ENCODE data around the gene LGALSL.
"Not testable (repeated sequence)": the region's sequence is repeated elsewhere in the genome, so short reads cannot be mapped to it uniquely, and the experiment has no call there.

LGALSL gene

GRCh38 chr2:64442801-64443429, 11.0 kb upstream of the LGALSL start:
- DNase-seq (ENCODE audit: low read depth), result no peak

- not testable (repeated sequence) for DNase-seq (ENCODE audit: low read depth)
These were observed 8.0 kb upstream of the LGALSL start for GRCh38 chr2:64445970-64446369.

- no peak for DNase-seq (ENCODE audit: low read depth)
These were observed 6.5 kb upstream of the LGALSL start for GRCh38 chr2:64447317-64448040.

GRCh38 chr2:64448041-64448426, 5.9 kb upstream of the LGALSL start:
- no peak for DNase-seq (ENCODE audit: low read depth)

GRCh38 chr2:64451051-64451450, 2.9 kb upstream of the LGALSL start:
- no peak for DNase-seq (ENCODE audit: low read depth)

GRCh38 chr2:64454386-64455332, 697 bp downstream of the LGALSL start:
- peak; percentile 47 for DNase-seq (ENCODE audit: low read depth)

- no peak for DNase-seq (ENCODE audit: low read depth)
These were observed 1.6 kb downstream of the LGALSL start for GRCh38 chr2:64455545-64455944.

- DNase-seq (ENCODE audit: low read depth), result no peak
These were observed 2.3 kb downstream of the LGALSL start for GRCh38 chr2:64456293-64456692.

- DNase-seq (ENCODE audit: low read depth), result no peak
These were observed 3.6 kb downstream of the LGALSL start for GRCh38 chr2:64457524-64457923.

GRCh38 chr2:64459575-64459974, 5.6 kb downstream of the LGALSL start:
- no peak for DNase-seq (ENCODE audit: low read depth)

GRCh38 chr2:64460330-64460729, 6.4 kb downstream of the LGALSL start:
- no peak for DNase-seq (ENCODE audit: low read depth)

- no peak for DNase-seq (ENCODE audit: low read depth)
These were observed 7.5 kb downstream of the LGALSL start for GRCh38 chr2:64461271-64462058.

- DNase-seq (ENCODE audit: low read depth), result no peak
These were observed 8.2 kb downstream of the LGALSL start for GRCh38 chr2:64462171-64462570.

GRCh38 chr2:64462940-64463700, 9.2 kb downstream of the LGALSL start:
- peak; percentile 39 for DNase-seq (ENCODE audit: low read depth)

- DNase-seq (ENCODE audit: low read depth), result peak; percentile 69
These were observed 9.8 kb downstream of the LGALSL start for GRCh38 chr2:64463781-64464180.

GRCh38 chr2:64466478-64467085, 12.6 kb downstream of the LGALSL start:
- DNase-seq (ENCODE audit: low read depth), result no peak

GRCh38 chr2:64467096-64467843, 13.3 kb downstream of the LGALSL start:
- no peak for DNase-seq (ENCODE audit: low read depth)

GRCh38 chr2:64469261-64469660, 15.3 kb downstream of the LGALSL start:
- DNase-seq (ENCODE audit: low read depth), result no peak

GRCh38 chr2:64470071-64470470, 16.1 kb downstream of the LGALSL start:
- no peak for DNase-seq (ENCODE audit: low read depth)

- DNase-seq (ENCODE audit: low read depth), result no peak
These were observed 16.9 kb downstream of the LGALSL start for GRCh38 chr2:64470766-64471295.
